HG03571 (cell line): ENCODE measurements around the gene APLP1.
"Not testable (repeated sequence)": the region's sequence is repeated elsewhere in the genome, so short reads cannot be mapped to it uniquely, and the experiment has no call there.

Experiments used
- ATAC-seq: cut with Tn5 transposase; IDR thresholded peaks from one replicate; pipeline ENCODE4 v1.9.1; 2021; ENCODE audit not compliant: unreplicated experiment

The APLP1 gene

DNA sequence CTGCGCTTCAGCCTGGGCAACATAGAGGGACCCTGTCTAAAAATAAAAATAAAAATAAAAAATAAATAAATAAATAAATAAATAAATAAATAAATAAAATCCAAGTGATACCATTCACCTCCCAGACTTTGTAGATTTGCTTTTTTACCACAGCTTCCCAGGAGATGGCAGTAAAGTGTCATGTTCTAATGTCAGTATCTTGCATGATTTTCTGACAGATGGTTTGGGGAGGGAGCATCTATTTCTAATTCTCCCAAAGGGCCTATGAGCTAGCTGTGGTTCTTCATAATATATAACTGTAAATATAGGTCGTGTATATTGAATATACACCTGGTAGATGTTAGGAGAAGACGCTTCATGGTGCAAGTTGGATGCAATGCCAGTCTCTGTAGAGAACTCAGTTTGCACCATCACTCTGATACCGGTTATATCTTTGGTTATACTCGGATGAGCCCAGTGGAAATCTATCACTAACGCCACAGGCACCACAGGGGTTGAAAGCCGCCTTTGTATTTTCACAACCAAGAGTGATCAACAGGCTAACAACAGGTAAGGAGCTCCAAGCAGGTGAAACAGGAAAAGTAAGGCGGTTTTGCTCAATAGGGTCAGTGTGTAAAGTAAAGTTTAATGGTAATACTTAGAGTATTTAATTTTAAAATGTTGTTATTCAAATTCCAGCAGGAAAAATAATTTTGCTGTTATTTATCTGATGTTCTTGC lies 13.9 kb downstream of the APLP1 start:
- no peak for ATAC-seq

DNA sequence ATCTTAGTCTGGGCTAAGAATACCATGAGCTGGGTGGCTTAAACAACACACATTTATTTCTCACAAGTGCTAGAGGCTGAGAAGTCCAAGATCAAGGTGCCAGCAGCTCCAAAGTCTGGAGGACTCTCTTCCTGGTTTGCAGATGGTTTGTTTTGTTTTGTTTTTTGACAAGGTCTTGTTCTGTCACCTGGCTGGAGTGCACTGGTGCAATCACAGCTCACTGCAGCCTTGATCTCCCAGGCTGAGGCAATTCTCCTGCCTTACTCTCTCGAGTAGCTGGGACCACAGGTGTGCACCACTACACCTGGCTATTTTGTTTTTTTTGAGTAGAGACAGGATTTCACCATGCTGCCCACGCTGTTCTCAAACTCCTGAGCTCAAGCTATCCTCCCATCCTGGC lies 15.5 kb downstream of the APLP1 start:
- ATAC-seq: no peak

DNA sequence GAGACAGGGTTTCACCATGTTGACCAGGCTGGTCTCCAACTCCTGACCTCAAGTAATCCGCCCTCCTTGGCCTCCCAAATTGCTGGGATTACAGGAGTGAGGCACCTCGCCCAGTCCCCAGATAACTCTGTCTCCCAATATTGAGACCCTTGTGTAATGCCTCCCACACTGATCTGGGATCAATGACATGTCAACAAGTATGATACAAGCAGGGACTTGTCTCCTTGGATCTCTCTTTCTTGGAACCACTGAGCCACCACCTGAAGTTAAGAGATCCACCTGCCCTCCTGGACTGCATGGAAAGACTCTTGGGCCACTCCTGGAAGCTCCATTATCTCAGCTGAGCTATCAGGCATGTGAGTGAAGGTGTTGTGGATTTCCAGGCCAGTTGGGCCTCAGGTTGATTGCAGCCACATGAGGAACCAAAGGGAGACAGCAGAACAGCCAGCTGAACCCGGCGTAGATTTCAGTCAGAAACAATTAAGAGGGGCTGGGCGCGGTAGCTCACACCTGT lies 16.9 kb downstream of the APLP1 start:
- ATAC-seq: no peak

DNA sequence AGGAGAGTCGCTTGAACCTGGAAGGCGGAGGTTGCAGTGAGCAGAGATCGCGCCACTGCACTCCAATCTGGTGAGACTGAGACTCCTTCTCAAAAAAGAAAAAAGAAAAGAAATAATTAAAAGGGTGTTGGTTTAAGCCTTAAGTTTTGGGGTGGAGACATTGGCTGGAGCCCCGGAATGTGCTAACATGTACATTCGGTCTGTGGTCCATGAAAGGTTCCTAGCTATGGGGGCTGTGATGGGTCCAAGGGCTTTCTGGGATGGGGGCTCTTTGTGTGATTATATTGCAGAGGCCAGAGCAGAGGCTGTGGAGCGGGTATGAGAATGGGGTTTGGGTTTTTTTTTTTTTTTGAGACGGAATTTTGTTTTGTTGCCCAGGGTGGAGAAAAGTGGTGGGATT lies 17.5 kb downstream of the APLP1 start:
- no peak for ATAC-seq

DNA sequence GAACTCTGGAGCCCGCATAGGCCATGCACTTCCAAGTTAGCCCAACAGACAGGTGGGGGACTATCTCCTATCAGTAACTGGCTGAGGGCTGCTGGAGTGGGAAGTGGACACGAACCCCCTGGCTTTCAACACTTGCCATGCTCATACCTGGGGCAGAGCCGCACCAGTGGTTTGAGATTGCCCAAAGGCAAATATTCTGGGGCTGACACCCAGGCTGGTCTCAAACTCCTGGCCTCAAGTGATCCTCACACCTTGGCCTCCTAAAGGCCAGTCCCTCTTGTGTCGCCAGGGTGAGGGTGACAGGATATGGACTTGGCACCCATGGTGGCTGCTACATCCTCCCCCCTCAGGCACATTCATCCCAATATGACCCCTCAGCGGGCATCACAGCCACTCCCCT lies 18.8 kb downstream of the APLP1 start:
- ATAC-seq: no peak

DNA sequence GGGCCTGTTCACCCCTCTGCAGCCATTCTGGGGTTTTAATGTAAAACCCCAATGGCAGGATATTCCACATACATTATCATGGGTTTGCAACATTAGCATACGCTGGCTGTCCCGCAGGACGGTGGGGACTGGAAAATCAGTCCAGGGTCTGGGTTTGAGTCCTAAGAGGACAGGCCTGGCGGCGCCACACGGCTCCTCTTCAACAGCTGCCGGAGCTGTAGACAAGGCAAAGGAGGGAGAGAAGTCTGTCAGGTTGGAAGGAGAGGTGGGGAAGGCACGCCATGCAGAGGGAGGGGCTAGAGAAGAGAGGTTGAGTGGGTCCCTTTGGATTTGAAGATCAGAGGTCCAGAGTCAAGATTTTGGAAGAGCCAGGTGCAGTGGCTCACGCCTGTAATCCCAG lies 20.0 kb downstream of the APLP1 start:
- no peak for ATAC-seq

DNA sequence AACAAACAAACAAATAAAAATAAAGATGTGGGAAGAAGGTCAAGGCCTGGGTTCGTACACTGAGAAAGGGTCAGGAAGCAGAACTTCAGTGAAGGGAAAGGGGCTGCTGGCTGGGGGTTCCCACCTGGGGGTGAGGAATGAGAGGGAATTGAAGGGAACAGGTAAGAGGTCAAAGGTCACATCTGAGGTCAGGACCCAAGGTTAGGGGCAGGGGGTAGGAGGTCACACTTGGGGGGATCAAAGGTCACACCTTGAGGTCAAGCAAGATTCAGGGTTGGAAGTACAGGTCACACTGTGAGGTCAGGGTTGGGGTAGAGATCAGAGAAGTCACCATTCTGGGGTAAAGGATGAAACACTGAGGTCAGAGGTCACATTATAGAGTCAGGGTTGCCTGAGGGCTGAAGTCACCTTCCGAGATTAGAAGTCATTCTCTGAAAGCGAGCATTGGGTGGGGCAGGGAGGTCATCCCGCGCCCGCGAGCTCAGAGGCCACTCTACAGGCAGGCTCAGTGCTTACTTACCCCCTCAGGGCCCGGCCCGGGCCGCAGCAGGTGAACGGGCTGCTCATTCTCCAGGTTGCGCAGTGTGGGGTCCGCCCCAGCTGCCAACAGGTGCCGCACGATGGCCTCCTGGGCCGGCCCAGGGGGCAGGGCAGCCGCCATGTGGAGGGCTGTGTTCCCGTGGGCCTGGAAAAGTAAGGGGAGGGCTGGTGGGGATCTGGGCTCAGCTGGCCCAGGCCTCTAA lies 21.2 kb downstream of the APLP1 start:
- ATAC-seq: no peak

DNA sequence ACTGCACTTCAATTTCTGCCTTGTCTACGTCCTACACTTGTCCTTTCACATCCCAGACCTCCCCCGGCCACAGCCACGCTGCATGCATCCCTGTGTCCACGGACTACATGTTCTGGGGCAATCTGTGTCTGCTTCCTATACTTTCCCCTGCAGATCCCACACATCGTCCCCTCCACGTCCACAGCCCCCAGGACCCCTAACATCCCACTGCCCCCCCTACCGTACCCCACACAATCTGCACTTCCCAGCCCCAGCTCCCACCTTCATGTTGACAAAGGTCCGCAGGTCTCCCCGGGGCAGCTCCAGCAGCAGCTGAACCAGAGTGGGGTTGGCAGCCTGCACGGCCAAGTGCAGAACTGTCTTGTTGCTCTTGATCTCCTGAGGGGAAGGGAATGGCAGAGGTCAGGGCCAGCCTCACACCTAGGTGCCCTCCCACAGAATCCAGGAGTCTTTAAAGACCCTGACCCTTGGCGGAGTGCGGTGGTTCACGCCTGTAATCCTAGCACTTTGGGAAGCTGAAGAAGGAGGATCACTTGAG lies 21.8 kb downstream of the APLP1 start:
- ATAC-seq: no peak

DNA sequence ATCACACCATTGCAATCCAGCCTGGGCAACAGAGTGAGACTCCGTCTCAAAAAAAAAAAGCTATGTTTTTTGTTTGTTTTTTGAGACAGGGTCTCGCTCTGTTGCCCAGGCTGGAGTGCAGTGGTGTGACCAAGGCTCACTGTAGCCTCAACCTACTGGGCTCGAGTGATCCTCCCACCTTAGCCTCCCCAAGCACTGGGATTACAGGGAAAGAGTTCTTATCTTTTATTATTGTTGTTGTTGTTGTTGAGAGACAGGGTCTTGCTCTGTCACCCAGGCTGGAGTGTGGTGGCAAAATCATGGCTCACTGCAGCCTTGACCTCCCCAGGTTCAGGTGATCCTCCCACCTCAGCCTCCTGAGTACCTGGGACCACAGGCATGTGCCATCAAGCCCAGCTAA lies 23.4 kb downstream of the APLP1 start:
- not testable (repeated sequence) for ATAC-seq

DNA sequence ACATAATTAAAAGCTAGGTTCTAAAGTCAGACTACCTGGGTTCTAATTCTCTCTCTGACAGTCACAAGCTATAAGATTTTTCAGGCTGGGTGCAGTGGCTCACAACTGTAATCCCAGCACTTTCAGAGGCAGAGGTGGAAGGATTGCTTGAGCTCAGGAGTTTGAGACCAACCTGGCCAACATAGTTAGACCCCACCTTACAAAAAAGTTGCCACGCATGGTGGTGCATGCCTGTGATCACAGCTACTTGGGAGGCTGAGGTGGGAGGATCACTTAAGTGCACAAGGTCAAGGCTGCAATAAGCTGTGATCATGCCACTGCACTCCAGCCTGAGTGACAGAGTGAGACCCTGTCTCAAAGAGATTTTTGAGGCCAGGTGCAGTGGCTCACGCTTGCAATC lies 26.0 kb downstream of the APLP1 start:
- ATAC-seq: no peak

DNA sequence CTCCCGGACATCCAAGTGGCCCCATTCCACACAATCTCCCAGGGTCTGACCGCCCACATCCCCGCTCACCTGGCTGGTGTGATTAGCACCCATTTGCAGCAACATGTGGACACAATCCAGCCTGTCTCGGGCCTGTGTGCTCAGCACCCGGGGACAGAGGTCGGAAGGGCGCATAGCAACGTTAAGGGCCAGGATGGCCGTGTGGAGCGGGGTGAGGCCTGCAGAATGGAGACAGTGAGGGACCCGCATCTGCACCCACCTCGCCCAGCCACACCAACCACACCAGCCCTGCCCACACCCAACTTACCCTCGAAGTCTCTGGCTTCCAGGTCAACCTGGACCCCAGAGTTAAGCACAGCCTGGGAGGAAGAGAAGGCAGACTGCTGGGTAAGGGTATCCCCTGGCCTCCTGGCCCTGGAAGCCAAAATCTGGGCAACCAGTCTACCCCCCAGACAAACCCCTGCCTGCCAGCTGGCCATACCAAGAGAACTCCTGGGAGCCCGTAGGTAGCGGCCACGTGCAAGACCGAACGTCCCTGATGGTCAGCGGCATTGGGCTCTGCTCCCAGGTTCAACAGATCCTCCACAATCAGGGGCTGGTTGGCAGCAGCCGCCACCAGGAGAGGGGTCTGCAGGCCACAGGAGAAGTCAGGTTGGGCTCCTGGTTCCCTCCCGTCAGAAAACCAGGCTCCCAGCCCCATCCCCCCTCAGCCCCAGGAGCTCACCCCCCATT lies 27.7 kb downstream of the APLP1 start:
- ATAC-seq: no peak

DNA sequence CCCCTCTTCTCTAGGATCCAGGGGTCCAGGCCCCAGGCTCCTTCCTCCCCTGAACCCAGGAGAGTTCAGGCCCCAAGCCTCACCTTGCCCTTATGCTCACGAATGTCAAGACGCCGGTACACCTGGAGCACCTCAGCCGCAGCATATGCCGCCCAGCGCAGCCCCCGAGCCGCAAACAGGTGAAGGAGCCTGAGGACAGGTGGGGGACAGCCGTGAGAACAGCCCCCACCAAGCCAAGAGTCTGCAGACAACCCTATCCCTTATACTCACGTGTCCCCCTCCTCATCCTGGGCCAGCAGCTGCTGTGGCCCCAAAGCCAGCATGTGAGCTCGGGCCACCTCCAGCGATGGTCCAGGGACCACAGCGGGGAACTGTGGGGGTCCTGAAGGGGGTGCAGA lies 28.3 kb downstream of the APLP1 start:
- ATAC-seq: no peak

DNA sequence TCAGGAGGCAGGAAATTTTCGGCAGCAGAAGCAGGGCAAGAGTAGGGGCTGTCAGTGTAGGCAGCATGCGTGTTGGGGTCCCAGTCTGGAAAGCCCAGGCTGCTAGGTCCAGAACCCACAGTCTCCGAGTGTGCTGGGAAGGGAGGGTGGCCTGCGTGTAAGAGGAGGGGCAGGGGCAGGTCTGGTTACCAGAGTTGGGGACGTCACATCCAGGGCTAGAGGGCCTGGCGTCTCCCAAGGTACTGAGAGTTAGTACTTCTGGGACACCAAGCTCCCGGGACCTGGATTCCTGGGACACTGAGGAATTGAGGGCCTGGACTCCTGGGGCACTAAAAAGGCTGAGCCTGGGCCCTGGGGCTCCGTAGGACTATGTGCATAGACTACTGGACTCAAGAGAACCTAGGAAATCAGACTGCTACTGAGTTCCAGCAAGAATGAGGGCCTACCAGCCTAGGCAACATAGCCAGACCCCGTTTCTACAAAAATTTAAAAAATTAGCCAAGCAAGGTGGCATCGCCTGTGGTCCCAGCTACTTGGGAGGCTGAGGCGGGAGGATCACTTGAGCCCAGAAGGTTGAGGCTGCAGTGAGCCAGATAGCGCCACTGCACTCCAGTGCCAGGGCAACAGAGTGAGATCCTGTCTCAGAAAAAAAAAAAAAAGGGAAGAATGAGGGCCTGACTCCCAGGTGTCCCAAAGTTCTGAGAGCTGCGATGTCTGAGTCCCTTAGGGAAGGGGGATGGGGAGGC lies 29.5 kb downstream of the APLP1 start:
- no peak for ATAC-seq

DNA sequence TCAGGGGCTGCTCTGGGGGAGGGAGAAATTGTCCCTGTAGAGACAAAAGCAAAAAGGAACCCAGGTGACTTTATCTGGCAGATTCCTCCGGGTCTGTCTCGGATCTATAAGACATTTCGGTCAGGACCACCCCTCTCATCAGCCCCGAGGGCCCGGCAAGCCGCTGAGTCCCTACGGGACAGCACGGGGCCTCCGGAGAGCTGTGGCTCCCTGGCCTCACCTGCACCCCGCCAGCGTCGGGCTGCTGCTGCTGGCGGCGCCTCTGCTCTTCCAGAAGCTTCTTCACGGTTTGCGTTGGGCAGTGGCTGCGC lies 30.1 kb downstream of the APLP1 start:
- ATAC-seq: no peak

DNA sequence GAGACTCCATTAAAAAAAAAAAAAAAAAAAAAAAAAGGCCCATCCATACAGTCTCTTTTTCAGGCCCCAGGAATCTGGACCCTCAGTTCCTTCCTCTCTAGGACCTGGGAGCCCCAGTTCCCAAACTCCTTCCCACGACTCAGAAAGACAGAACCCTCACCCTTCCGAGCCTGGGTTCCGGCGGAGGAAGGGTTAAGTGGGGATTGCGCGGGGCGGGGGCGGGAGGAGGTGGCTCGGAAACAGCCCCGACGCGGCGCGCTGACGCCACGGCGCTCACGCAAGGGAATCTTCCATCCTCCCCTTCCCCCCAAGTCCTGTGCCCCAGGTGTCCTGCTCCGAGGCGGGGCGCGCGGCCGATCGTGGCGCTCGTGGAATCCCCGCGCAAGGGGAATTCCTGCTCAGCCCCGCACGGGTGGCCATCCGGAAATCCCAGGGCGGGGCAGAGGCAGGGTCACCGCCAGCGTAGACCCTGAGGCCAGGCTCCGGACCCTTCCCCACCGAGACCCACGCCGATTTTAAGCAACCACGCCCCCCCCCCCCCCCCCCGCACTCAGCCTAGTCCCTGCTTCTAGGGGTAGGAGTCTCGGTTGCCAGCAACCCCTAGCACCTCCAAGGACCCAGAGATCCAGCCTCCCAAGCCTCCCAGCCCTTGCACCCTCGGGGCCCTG lies 31.3 kb downstream of the APLP1 start:
- no peak for ATAC-seq

DNA sequence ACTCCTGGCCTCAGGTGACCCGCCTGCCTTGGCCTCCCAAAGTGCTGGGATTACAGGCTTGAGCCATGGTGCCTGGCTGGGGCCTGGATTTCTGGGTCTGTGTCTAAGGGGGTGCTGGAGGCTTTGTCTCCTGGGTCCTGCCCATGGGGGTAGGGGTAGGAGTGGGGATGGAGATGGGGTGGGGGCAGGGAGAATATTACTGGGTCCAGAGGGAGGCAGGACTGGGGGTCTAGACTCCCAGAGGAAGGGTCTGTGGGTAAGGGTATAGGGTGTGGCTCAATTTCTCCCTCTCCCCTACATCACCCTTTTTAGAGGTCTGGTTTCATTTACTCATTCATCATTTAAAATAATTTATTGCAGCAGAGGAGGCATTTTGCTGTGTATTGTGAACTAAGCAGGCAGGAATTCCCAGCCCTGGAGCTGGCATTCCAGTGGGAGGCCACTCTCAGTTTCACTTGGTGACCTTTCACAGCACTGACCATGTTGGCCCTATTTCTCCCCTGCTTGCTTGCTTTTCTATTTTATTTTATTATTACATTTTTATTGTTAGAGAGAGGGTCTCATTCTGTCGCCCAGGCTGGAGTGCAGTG lies 32.8 kb downstream of the APLP1 start:
- no peak for ATAC-seq

DNA sequence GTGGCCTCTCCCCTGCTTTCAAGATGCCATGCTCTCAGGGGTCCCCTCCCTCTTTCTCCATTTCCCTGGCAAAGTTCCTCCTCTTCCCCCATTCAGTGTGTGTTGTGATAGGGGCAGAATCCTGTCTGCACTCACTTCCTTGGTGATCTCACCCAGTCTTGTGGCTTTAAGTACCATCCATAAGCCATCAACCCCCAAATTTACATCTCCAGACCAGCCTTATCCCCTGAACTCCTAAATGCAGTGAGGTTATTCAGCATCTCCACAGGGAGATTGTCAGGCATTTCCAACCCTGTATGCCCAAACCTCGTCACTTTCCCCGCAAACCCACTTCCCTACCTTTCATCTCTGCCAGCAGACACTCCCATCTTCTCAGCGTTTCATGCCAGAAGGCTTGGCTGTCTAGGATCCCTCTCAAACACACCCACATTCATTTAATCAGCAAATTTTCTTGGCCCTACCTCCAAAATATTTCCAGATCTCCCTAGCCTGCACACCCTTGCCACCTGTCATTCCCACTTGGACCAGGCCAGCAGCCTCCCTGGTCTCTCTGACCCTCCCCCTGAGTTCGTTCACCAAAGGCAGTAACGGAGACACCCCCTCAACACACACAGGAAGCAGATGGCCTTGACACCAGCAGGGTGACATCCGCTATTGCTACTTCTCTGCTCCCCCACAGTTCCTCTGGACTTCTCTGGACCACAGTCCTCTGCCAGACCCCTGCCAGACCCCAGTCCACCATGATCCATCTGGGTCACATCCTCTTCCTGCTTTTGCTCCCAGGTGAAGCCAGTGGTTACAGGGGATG lies 33.7 kb downstream of the APLP1 start, which contains the start of gene HCST:
HCST (plus strand) TSS at position 676 of the 808 bp plus-strand sequence; CDS start at position 741, 65 bp downstream.
- ATAC-seq: no peak

DNA sequence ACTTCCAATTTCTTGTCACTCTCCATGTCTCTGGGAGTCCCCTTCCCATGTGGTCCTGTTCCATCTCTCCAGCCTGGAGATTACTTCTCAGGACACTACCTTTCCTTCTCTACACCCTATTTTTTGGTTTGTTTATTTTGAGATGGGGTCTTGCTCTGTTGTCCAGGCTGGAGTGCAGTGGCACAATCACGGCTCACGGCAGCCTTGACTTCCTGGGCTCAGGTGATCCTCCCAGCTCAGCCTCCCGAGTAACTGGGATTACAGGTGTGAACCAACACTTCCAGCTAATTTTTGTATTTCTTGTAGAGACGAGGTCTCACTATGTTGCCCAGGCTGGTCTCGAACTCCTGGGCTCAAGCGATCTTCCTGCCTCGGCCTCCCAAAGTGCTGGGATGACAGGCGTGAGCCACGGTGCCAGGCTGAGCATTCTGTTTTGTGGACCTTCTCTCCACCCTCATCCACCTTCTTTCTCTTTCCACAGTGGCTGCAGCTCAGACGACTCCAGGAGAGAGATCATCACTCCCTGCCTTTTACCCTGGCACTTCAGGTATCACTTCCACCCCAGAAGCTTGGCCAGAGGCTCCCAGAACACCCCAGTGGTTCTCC lies 34.6 kb downstream of the APLP1 start:
- ATAC-seq: no peak
